Activated naive CD4-positive, alpha-beta T cell treated with Interleukin-2 at 50 U/mL for 16 hours (primary cell): ENCODE measurements around the gene IDH3B.
"Not testable (repeated sequence)": the region's sequence is repeated elsewhere in the genome, so short reads cannot be mapped to it uniquely, and the experiment has no call there.

ENCODE experiments used
- DNase-seq: peaks from one replicate; pipeline ENCODE4 v3.0.0-alpha.2; 2020

The IDH3B gene

GRCh38 chr20:2663887-2664719 is at the start of gene IDH3B:
Gene IDH3B (minus strand): TSS chr20:2664216. CDS start chr20:2664188, 28 bp downstream.
- DNase-seq, result peak; percentile 93

DNA sequence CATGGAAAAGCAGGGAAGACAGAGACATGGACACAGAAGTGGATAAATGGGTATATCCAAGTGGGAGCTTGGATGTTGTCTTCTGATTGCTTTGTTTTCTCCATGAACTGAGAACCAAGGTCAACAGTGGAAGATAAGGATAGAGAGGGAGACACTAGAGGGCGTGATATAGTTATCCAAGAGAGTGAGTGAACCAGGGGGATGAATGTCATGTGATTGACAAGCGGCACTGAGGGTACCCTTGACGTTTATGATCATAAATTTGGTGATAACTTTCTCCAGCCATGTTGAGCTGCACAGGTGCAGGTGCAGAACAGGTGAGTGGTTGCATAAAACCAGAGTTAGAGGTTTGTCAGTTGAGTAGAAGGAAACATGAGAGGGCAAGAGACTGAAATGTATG is 49.3 kb upstream of the IDH3B start:
- no peak for DNase-seq

DNA sequence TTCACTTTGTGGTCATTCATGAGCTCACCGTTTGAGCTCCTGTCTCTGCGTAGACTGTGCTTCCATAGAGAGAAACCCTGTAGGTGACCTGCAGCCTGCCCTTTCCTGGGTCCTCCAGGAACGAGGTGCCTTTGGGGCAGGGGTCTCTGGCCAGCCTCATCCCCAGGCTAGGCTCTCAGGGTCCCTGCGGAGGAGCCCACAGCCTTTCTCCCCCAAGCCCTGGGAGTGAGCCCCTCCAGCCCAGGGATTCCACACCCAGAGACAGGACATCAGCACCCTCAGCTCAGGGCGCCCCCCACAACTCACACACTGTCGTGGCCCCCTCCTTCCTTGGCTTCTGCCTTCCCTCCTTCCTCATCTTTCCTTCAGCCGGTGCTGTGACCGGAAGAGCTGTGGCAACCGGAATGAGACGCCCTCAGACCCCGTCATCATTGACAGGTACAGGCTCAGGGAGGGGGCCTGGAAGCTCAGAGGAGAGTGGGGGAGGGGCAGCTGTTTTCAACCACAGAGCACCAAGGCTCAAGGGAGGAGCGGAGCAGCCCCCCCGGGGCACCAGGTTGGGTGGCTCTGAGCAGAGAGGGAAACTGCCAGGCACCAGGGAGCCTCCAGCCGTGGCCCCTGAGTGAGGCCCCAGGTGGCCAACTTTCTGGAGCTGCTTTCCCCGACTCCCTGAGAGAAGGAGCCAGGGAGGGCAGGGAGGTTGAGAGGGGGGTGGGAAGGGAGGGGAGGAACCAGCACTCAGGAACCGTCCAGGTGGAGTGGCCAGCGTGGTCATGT is 45.4 kb upstream of the IDH3B start:
- no peak for DNase-seq

DNA sequence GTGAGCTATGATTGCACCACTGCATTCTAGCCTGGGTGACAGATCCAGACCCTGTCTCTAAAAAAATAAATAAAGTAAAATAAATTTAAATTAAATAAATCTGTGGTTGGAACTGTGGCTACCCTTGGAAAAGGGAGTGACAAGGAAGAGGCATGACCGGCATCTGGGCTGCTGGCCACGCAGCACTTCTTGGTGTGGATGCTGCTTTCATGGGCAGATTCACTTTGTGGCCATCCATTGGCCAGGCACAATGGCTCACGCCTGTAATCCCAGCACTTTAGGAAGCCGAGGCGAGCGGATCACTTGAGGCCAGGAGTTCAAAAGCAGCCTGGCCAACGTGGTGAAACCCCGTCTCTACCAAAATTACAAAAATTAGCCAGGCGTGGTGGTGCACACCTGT is 44.6 kb upstream of the IDH3B start:
- no peak for DNase-seq

GRCh38 chr20:2708073-2708415 is 44.0 kb upstream of the IDH3B start:
- DNase-seq, result no peak

DNA sequence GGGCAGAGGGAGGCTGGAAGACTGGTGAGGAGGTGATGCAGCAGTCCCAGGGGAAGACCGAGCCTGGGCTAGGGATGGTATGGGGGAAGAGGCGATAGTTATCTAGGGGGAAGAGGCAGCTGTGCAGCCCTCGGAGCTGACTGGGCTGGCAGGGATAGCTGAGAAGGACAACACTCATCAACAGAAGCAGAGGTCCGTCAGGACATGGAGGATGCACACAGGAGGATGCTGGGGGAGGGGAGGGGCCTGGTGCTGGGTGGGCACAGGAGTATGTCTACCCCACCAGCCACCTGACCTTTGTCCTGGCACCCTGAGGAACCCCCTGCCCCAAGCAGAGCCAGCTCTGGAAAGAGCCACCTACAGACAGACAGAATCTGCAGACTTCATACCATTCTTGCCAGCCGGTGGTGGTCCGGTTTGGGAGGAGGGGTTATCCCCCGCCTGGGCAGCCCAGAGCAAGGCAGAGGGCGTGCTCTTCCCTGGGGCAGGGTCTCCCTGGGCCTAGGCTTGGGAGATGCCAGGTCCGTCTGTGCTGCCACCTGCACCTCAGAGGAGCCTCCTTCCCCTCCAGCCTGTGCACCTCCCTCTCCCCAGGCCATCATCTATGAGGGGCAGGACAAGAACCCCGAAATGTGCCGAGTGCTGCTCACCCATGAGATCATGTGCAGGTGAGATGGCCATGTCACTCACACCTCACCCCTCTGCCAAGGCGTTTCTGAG is 43.5 kb upstream of the IDH3B start:
- DNase-seq, result no peak

DNA sequence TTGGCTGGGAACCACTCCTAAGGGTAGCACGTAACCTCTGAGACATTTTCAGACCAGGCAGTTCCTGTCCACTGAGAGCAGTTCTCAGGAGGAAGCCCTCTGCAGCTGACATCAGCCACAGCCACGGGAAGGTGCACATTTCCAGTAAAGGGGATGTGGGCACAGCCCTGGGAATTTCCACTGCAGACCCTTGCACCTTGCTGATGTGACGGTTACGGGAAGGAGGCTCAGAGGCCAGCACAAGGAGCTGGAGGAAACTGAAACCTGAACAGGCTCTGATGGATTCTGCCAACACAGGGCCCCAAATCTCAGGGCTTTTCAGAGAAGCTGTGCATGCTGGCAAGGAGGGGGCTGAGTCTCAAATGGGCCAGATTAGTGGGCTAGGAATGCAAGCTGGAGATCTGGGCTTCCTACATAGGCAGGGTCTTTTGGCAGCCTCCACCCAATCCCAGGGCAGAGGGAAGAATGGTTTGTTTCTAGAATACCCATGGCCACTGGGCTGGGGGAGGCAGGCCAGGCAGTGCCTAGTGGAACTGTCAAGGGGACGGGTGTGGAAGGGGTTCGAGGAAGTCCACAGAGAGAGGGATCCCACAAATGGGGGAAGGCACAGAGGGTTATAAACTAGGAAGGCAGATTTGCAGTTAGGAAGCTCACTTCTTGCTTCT is 42.8 kb upstream of the IDH3B start:
- DNase-seq, result no peak

DNA sequence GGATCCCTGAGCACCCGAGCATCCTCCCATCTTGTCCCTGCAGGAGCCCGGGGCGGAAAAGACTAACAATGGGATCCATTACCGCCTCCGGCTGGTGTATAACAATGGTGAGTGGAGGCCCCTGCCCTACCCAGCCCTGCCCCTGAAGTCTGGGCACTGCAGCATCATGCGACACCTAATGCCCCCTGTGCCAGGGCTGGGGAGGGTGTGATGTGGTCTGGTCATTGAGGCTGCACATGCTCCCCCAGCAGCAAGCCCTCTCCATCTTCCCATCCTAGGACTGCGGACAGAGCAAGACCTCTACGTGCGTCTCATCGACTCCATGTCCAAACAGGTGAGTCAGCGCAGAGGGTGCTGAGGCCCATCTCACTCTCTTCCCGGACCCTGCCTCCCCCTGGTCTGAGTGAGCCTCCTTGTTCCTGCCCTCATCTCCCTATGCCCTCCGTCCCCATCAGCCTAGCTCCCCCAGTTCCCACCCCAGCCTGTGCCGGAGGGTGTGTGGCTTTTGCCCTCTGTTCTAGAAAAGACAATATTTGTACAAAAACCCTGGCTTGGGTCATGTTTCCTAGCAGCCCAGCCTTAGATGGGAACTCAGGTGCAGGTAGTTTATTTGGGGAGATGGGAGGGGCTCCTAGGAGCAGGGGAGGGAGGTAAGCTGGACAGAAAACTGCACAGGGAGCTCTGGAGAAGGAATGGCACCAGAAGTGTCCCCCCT is 42.1 kb upstream of the IDH3B start:
- DNase-seq, result no peak

GRCh38 chr20:2703716-2704475 is 39.9 kb upstream of the IDH3B start:
- no peak for DNase-seq

DNA sequence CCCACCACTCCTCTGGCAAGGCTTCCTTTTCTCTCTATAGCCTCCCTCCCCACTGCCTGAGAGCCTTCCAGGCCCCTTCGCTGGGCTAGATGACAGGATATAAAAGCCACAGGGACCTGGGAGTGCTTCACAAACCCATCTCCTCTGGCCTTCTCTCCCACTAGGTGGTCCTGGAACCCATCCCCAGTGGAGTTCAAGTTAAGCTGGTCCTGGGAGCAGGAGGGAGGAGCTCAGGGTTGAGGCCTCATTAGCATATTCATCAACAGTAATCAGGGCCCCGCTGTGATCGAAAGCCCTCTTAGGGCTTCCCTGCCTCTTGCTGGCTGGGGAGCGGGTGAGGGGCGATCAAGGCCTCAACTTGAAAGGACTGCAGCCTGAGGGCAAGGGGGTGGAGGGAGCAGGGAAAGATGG is 37.7 kb upstream of the IDH3B start:
- no peak for DNase-seq

GRCh38 chr20:2700913-2701620 is 37.1 kb upstream of the IDH3B start:
- DNase-seq, result no peak

- no peak for DNase-seq
These were observed 35.9 kb upstream of the IDH3B start for GRCh38 chr20:2699775-2700413.

DNA sequence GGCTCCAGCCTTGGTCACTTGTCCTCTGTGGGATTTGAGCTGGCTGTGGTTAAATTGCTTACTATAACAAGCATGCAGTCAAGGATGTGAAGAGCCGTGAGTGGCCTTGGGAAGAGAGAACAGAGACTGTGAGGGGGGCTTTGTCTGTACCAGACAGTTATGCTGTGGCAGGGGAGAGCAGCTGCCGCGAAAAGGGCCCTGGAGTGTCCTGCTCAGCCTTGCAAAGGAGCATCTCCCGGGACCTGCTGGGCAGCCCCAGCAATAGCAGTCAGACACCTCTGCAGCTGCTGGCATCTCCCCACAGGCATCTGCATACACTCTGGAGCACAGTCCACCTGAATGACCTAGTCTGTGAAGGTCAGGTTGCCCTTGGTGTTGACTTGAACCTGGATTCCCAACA is 34.9 kb upstream of the IDH3B start:
- no peak for DNase-seq

GRCh38 chr20:2698186-2698817 is 34.3 kb upstream of the IDH3B start:
- no peak for DNase-seq

GRCh38 chr20:2697768-2698167 is 33.8 kb upstream of the IDH3B start:
- no peak for DNase-seq

GRCh38 chr20:2696646-2697045 is 32.6 kb upstream of the IDH3B start:
- DNase-seq, result no peak

DNA sequence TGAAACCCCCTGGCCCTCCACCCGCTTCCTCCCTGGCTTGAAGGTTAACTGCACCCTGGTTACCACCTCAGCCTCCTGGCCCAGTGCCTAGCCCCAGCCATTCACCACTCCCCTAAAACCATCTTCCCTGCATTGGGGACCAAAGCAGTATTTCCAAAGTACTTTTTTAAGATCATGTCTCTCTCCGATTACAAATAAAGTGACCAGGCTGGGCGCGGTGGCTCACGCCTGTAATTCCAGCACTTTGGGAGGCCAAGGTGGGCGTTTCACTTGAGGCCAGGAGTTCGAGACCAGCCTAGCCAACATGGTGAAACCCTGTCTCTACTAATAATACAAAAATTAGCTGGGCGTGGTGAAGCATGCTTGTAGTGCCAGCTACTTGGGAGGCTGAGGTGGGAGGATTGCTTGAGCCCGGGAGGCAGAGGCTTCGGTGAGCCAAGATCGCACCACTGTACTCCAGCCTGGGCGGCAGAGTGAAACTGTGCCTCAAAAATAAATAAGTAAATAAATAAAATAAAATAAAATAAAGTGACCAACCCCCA is 32.0 kb upstream of the IDH3B start:
- not testable (repeated sequence) for DNase-seq

DNA sequence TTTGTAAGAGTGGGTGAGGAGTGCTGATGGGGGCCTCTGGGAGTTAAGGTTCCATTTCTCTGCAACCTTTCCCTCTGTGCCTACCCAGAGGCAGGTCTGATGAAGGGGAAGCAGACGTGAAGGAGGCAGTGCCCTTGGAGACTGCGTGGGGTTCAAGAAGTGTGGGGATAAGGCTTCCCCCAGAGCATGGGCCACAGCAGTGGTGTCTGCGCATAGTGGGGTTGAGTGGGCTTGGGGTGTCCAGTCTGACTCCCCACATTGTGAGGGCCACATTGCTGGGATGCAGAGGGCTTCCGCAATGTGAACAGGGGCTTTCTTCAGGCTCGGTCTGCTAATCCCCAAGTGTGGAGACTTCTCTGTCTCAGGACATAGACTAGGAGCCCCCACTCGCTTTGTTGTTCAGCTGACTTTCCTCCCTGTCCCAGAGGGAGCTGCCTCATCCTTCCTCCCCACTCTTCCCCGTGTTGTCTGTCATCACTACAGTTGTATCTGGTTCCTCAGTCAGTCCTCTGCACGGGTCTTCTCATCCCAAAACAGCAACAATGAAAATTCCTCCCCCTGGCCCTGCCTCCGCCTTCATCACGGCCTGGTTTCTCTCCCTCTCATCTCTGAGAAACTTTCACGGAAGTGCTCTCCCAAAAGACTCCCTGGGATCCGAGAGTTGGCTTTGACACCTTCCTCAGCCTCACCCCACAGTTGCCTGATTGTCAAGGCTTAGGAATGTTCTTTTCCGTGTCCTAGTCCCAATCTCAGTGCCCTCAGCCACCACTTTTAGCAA is 31.4 kb upstream of the IDH3B start:
- no peak for DNase-seq

DNA sequence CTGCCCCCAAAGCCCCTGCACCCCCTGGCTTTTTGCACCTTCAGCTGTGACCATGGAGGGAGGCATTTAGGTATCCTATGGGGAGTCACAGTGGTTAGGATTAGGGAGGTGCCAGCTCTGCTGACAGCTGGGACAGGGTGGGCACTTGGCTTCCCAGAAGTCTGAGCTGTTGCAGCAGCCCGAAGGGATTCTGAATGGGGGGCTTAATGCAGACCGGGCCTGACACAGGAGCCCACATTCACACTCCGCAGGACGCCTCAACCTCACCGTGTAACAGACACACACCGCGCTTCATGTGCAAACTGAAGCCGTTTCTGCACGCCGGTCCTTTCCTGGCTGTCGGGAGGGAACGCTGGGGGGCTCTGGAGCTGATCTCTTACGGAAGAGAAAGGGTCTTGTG is 30.5 kb upstream of the IDH3B start:
- DNase-seq, result no peak
